HK-2 (cell line): ENCODE results near the gene ERRFI1.
"Not testable (repeated sequence)": the region's sequence is repeated elsewhere in the genome, so short reads cannot be mapped to it uniquely, and the experiment has no call there.

Experiments
- DNase-seq: peaks from one replicate; pipeline ENCODE4 v3.0.0-alpha.2; 2018; ENCODE audit not compliant: unreplicated experiment

ERRFI1 gene

GRCh38 chr1:7967651-7968050 is 58.5 kb downstream of the ERRFI1 start:
- no peak for DNase-seq

- no peak for DNase-seq
Measured at GRCh38 chr1:7967196-7967595, 58.9 kb downstream of the ERRFI1 start.

GRCh38 chr1:7964476-7964875 is 61.6 kb downstream of the ERRFI1 start:
- DNase-seq, result no peak

GRCh38 chr1:7963841-7964240 is 62.3 kb downstream of the ERRFI1 start:
- DNase-seq, result not testable (repeated sequence)

GRCh38 chr1:7963378-7963730 is 62.8 kb downstream of the ERRFI1 start:
- DNase-seq, result not testable (repeated sequence)

GRCh38 chr1:7962636-7963377 is 63.3 kb downstream of the ERRFI1 start:
- DNase-seq, result no peak

GRCh38 chr1:7962014-7962335 is 64.1 kb downstream of the ERRFI1 start:
- DNase-seq, result no peak
